NCI-H2196 treated with DMSO at 0.1 percent for 48 hours (cell line): Measurements from ENCODE around the gene DHX9.

Experiments used
- DNase-seq: peaks from one replicate; lab custom pipeline; 2025; ENCODE audit not compliant: unreplicated experiment; lab: John Stamatoyannopoulos, UW

Gene DHX9

GRCh38 chr1:182839209-182840066 is at the start of gene DHX9:
Gene DHX9 (plus strand): TSS chr1:182839347. CDS start chr1:182842567, 3,220 bp downstream.
- peak; percentile 87 for DNase-seq

GRCh38 chr1:182791281-182792179 is 47.6 kb upstream of the DHX9 start:
- DNase-seq: no peak

- DNase-seq: no peak
Measured at GRCh38 chr1:182794091-182794490, 45.1 kb upstream of the DHX9 start.

DNA sequence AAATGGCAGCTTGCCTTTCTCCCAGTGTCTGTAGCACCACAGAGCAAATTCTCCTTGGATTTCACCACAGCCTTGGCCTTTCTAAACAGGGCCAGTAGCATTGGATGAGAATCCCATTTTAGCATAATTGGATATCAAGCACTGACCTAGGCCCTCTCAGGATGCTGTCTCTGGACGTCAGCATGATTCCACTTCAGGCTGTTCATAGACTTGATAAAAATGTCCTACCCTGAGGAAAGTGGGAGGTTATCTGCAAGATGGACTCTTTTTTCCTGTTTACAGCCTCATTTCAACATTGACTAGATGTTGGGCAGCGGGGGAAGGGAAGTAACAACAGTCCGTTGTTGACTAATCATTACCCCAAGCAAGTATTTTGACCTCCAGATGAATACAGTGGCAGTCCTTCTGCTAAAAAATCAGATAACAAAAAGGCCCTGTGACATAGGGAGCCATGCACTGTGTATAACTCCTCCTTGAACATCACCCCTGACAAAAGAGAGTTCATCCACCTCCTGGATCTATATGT is 44.4 kb upstream of the DHX9 start:
- no peak for DNase-seq

GRCh38 chr1:182795563-182796228 is 43.5 kb upstream of the DHX9 start:
- no peak for DNase-seq

GRCh38 chr1:182802006-182802803 is 36.9 kb upstream of the DHX9 start:
- no peak for DNase-seq

DNA sequence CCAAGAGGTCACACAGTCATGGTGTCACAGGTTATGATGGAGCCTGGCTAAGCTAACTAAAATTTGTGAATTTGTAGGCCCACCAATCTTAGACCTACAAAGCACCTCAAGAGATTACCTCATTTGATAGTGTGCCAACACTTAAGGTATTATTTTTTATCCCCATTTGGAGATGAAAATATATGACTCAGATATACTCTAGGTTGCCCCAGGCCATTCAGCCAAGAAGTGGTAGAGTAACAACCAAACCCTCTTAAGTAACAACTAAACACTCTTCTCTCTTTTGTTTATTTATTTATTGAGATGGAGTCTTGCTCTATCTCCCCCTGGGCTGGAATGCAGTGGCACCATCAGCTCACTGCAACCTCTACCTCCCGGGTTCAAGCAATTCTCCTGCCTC is 35.3 kb upstream of the DHX9 start:
- no peak for DNase-seq

- DNase-seq: no peak
Measured at GRCh38 chr1:182806015-182806678, 33.0 kb upstream of the DHX9 start.

DNA sequence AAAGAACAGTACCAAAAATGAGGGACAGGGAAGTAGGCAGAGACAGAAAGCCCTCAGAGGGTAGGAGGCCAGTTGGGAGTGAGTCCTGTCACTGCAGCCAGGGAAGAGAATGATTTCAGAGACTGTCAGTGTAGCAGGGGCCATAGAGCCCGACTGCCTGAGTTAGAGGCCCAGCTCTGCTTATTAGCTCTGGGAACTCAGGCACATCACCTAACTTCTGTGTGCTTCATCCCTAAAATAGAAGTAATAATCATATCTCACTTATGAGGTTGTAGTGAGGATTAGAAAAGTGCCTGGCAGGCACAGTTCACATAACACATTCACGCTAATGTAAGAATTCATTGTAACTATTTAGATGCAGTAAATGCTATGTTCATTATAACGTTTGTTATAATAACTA is 31.2 kb upstream of the DHX9 start:
- DNase-seq: no peak

DNA sequence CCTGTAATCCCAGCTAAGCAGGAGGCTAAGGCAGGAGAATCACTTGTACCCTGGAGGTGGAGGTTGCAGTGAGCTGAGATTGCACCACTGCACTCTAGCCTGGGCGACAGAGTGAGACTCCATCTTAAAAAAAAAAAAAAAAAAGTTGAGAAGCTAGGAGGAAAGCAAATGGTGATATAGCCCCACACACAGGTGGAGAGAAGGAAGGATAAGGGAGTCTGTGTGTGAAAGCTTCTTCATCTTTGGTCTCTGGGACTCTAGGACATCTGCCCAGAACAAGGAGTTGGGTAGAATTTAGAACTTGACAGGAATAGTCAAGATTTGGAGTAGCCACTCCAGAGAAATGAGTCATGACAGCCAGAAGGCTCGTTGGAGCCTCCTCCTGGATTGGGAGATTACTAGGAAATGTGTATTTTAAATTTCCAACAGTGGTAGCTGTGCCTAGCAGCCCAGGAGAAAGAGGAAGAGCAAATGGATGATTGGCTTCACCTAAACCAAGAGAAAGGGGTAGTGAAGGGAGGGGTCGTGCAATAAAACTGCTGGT is 29.7 kb upstream of the DHX9 start:
- no peak for DNase-seq

GRCh38 chr1:182811975-182812722 is 27.0 kb upstream of the DHX9 start:
- DNase-seq: no peak

- no peak for DNase-seq
Measured at GRCh38 chr1:182816863-182817262, 22.3 kb upstream of the DHX9 start.

GRCh38 chr1:182817802-182818201 is 21.3 kb upstream of the DHX9 start:
- no peak for DNase-seq

DNA sequence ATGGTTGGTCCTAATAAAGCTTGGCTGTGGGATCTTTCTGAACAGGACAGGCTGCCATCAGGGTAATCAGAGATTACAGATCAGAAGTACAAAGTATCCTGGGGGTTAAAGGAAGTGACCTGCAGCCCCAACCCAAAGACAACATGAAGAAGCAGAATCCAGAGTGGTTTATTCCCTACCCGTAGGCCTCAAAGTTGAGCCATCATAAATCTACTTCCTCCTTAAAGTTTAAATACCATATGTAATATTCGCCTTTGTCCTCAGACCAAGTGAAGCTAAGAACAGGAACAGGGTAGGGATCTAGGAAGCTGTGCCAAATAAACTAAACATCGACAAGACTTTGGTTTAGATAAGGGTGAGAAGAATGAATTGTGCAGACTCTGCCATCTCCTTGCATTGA is 15.9 kb upstream of the DHX9 start:
- no peak for DNase-seq

- DNase-seq: no peak
Measured at GRCh38 chr1:182826892-182827291, 12.3 kb upstream of the DHX9 start.

- no peak for DNase-seq
Measured at GRCh38 chr1:182829285-182829932, 9.7 kb upstream of the DHX9 start.

DNA sequence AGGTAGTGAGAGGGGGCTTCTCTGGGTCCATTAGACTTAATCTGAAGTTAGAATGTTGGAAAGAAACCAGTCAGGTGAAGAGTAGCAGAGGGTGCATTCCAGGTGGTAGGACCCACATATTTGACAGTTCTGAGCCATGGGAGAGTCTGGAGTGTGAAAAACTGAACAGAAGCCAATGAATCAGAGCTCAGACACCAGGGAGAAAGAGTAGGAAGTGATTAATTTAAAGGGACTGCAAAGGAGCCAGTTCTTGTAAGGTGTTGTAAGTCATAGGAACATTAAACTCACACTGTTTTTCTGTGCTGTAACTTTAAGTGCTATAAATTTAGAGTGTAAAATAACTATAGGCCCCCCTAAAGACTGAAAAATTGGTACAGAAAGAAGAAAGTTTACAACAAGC is 5.9 kb upstream of the DHX9 start:
- no peak for DNase-seq

DNA sequence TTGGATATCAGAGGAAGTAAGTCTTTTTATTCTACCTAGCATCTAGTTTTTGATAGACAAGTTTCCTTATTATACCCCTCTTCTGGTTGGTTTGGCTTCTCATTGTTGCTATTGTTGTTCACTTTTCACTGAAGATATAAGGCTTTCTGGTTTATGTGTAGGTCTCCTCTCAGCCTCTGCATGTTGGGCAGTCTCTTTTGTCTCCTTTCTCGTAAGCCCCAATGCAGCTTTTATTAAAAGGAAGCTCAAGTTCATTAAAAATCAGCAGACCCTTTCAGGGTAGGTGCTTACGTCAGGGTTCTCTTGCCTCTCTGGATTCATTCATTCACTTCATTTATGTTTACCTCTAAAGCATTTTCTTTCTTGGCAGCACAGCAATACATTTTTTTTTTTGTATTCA is 4.8 kb upstream of the DHX9 start:
- DNase-seq: no peak
